CD14-positive monocyte (primary cell): ENCODE data around the gene FRY. TPM values are rescaled to one million over a fixed set of nuclear protein-coding genes. Genes with fewer than 3 reads are reported as not detected.

Experiments used
- DNase-seq, 3 donors: peaks; one replicate each; pipeline ENCODE4 v3.0.0-alpha.2; 2011 to 2022
- H2AFZ ChIP-seq: 2 replicates; pipeline ENCODE4 v1.6.0; 2012; ENCODE audit warnings: mild to moderate bottlenecking, low read depth, low read length, inconsistent platforms; ENCODE audit not compliant: insufficient read depth, poor library complexity, severe bottlenecking
- H3K27ac ChIP-seq, 2 donors: 1 replicate in 1 of 2; 2 replicates in 1 of 2; pipeline ENCODE4 v1.5.1; 2012 to 2013; ENCODE audit warnings: low read length in 2 of 2, control low read depth in 1 of 2, inconsistent platforms in 1 of 2, low read depth in 1 of 2, mild to moderate bottlenecking in 1 of 2
- H3K27me3 ChIP-seq, 2 donors: one replicate each; pipeline versions ENCODE4 v1.6.0 to v1.6.1; 2011 to 2013; ENCODE audit warnings: low read length in 2 of 2; ENCODE audit not compliant: control insufficient read depth in 2 of 2, insufficient read depth in 2 of 2
- H3K36me3 ChIP-seq, 2 donors: replicated peaks in 1 of 2; 1 replicate in 1 of 2; 2 replicates in 1 of 2; pipeline versions ENCODE4 v1.5.1 to v1.6.1; 2012 to 2013; ENCODE audit warnings: low read length in 2 of 2, control low read depth in 1 of 2, inconsistent platforms in 1 of 2, mild to moderate bottlenecking in 1 of 2; ENCODE audit not compliant: insufficient read depth in 2 of 2, control insufficient read depth in 1 of 2
- H3K4me1 ChIP-seq, 2 donors: 1 replicate in 1 of 2; 2 replicates in 1 of 2; pipeline versions ENCODE4 v1.5.1 to v1.6.1; 2012 to 2013; ENCODE audit warnings: low read length in 2 of 2, control low read depth in 1 of 2, inconsistent platforms in 1 of 2, mild to moderate bottlenecking in 1 of 2, moderate library complexity in 1 of 2; ENCODE audit not compliant: insufficient read depth in 2 of 2, control insufficient read depth in 1 of 2
- H3K4me2 ChIP-seq: replicated peaks from 2 replicates; pipeline ENCODE3; 2012; ENCODE audit warnings: low read length, moderate library complexity, mild to moderate bottlenecking; ENCODE audit not compliant: poor library complexity, severe bottlenecking; ENCODE audit errors: extremely low read depth
- H3K4me3 ChIP-seq, 3 experiments: fragments of 200-600 bp in 1 of 3; sonication (generic) in 1 of 3; replicated peaks in 1 of 3; 1 replicate in 2 of 3; 2 replicates in 1 of 3; pipeline ENCODE4 v1.5.1; 2011 to 2013; ENCODE audit warnings: low read length in 3 of 3, mild to moderate bottlenecking in 3 of 3, control low read depth in 2 of 3, low read depth in 2 of 3, inconsistent platforms in 1 of 3, moderate library complexity in 1 of 3
- H3K79me2 ChIP-seq: 2 replicates; pipeline ENCODE4 v1.6.0; 2012; ENCODE audit warnings: mild to moderate bottlenecking, control low read depth, inconsistent platforms, low read length, moderate library complexity; ENCODE audit not compliant: insufficient read depth
- H3K9ac ChIP-seq: 2 replicates; pipeline ENCODE4 v1.6.0; 2017; ENCODE audit warnings: low read length, mild to moderate bottlenecking; ENCODE audit not compliant: insufficient read depth, poor library complexity, severe bottlenecking
- H3K9me3 ChIP-seq, 2 donors: replicated peaks in 1 of 2; 1 replicate in 1 of 2; 2 replicates in 1 of 2; pipeline versions ENCODE4 v1.5.1 to v1.6.1; 2012 to 2013; ENCODE audit warnings: low read length in 2 of 2, control low read depth in 1 of 2; ENCODE audit not compliant: control insufficient read depth in 1 of 2, insufficient read depth in 1 of 2
- H4K20me1 ChIP-seq: 2 replicates; pipeline ENCODE4 v1.6.0; 2012; ENCODE audit warnings: mild to moderate bottlenecking, low read length, control low read depth, moderate library complexity; ENCODE audit not compliant: insufficient read depth
- H3K27ac Mint-ChIP-seq, 7 donors: one replicate each; pipeline ENCODE4 v1.8.0; 2020; ENCODE audit warnings: mild to moderate bottlenecking in 7 of 7, mixed read lengths in 7 of 7, moderate library complexity in 6 of 7, inconsistent platforms in 2 of 7
- H3K27me3 Mint-ChIP-seq, 3 donors: one replicate each; pipeline ENCODE4 v1.8.0; 2021 to 2022; ENCODE audit warnings: low read depth in 3 of 3, mild to moderate bottlenecking in 3 of 3, mixed read lengths in 3 of 3, moderate library complexity in 3 of 3, inconsistent platforms in 1 of 3
- H3K36me3 Mint-ChIP-seq, 2 donors: one replicate each; pipeline ENCODE4 v1.8.0; 2020; ENCODE audit warnings: mixed read lengths in 2 of 2, inconsistent platforms in 1 of 2, mild to moderate bottlenecking in 1 of 2
- H3K4me1 Mint-ChIP-seq: one replicate; pipeline ENCODE4 v1.8.0; 2020; ENCODE audit warnings: mild to moderate bottlenecking, mixed read lengths
- H3K4me3 Mint-ChIP-seq, 2 donors: one replicate each; pipeline ENCODE4 v1.8.0; 2020; ENCODE audit warnings: mild to moderate bottlenecking in 2 of 2, mixed read lengths in 2 of 2, moderate library complexity in 1 of 2
- H3K9me3 Mint-ChIP-seq, 7 donors: one replicate each; pipeline ENCODE4 v1.8.0; 2020 to 2022; ENCODE audit warnings: mixed read lengths in 7 of 7, mild to moderate bottlenecking in 6 of 7, moderate library complexity in 6 of 7, inconsistent platforms in 2 of 7
- CTCF ChIP-seq: fragments of 200-600 bp; IDR thresholded peaks from one replicate; pipeline ENCODE4 v1.8.0; 2022; ENCODE audit warnings: antibody characterized with exemption, mild to moderate bottlenecking
- WGBS: methylation state at CpG from one replicate; pipeline ENCODE4 v1.1.5; 2013; ENCODE audit warnings: missing lambda C conversion rate; ENCODE audit not compliant: insufficient coverage; 5-methylcytosine and 5-hydroxymethylcytosine counted together
- intact Hi-C, 2 donors: fragments of 100-400 bp; cut with micrococcal nuclease; formaldehyde crosslinking; loops; one replicate each; pipeline versions ENCODE4 v1.15.0 to v1.15.1; 2023
- polyA plus RNA-seq, 3 donors: library from polyadenylated mRNA; depleted of rRNA in 1 of 3; unstranded in 2 of 3; stranded (reverse) in 1 of 3; fragments of 300-500 nt in 2 of 3; fragments of >200 nt in 1 of 3; fragmentation: Illumina TruSeq in 2 of 3; gene quantifications; 1 replicate in 2 of 3; 2 replicates in 1 of 3; pipeline ENCODE4 v1.2.3, GENCODE V29; 2012 to 2021

Gene FRY
- polyA plus RNA-seq, 3 donors = 3.9 to 31.8 (median 5.0) TPM

GRCh38 chr13:32140109-32140508 lies 108.5 kb downstream of the FRY start:
- TF ChIP-seq CTCF = no peak
- Mint-ChIP-seq H3K9me3 (peaks cover 0 to under 1% (median 0%) of the 10 kb centered on the region in 7 donors), H3K27me3 (no peaks in the 10 kb centered on the region), H3K36me3 (peaks cover 61 to 76% of the 10 kb centered on the region in 2 donors), H3K4me1 (peaks cover 2% of the 10 kb centered on the region), H3K4me3 (no peak overlapping the region), H3K27ac (no peak overlapping the region)
- H3K27ac ChIP-seq = no peak overlapping the region
- H3K79me2 ChIP-seq = no peaks in the 10 kb centered on the region
- no peaks in the 10 kb centered on the region for H3K27me3 ChIP-seq
- H3K4me3 ChIP-seq = no peak overlapping the region
- DNase-seq = no peak
- H3K9me3 ChIP-seq = no peaks in the 10 kb centered on the region
- no peak overlapping the region for H3K4me2 ChIP-seq
- H3K9ac ChIP-seq = no peak overlapping the region
- H2AFZ ChIP-seq = no peak overlapping the region
- intact Hi-C loops = no loop called here
- H3K4me1 ChIP-seq = no peaks in the 10 kb centered on the region
- no CpG with 5 or more reads among the region's 2 CpGs for WGBS
- H4K20me1 ChIP-seq = no peaks in the 10 kb centered on the region
- peaks cover 53 to 96% of the 10 kb centered on the region in 2 donors for H3K36me3 ChIP-seq

- no peak overlapping the region for H3K4me3 Mint-ChIP-seq
- Histone ChIP-seq H3K4me2 (no peak overlapping the region), H4K20me1 (no peaks in the 10 kb centered on the region), H3K9me3 (no peaks in the 10 kb centered on the region), H2AFZ (no peak overlapping the region), H3K79me2 (no peaks in the 10 kb centered on the region), H3K4me3 (no peak overlapping the region), H3K9ac (no peak overlapping the region), H3K27me3 (no peaks in the 10 kb centered on the region), H3K4me1 (no peaks in the 10 kb centered on the region), H3K27ac (no peak overlapping the region), H3K36me3 (peaks cover 45 to 91% of the 10 kb centered on the region in 2 donors)
- H3K27ac Mint-ChIP-seq = no peak overlapping the region
- H3K36me3 Mint-ChIP-seq = peaks cover 59 to 73% of the 10 kb centered on the region in 2 donors
- no peak for TF ChIP-seq CTCF
- H3K9me3 Mint-ChIP-seq = peaks cover 0 to 2% (median 0%) of the 10 kb centered on the region in 7 donors
- intact Hi-C loops = no loop called here
- no peak for DNase-seq
- WGBS = 17% methylated on average over 1 of the region's 1 CpG
- H3K4me1 Mint-ChIP-seq = peaks cover 2% of the 10 kb centered on the region
- no peaks in the 10 kb centered on the region for H3K27me3 Mint-ChIP-seq
These were observed 109.9 kb downstream of the FRY start for GRCh38 chr13:32141462-32141861.
